GM19099 (cell line): ENCODE data around the gene CROCC2.

Experiments
- POLR2A ChIP-seq: IDR thresholded peaks from 3 replicates; pipeline ENCODE4 v1.6.1; 2011; ENCODE audit warnings: low read depth; ENCODE audit not compliant: insufficient read length; ENCODE audit errors: extremely low read depth

The CROCC2 gene

GRCh38 chr2:240998706-240998994 lies 92.5 kb downstream of the CROCC2 start:
- TF ChIP-seq POLR2A, result no peak

- no peak for TF ChIP-seq POLR2A
Measured at GRCh38 chr2:240998995-240999791, 93.1 kb downstream of the CROCC2 start.

GRCh38 chr2:240999873-241000541 lies 93.9 kb downstream of the CROCC2 start:
- no peak for TF ChIP-seq POLR2A

- no peak for TF ChIP-seq POLR2A
Measured at GRCh38 chr2:241000831-241001321, 94.7 kb downstream of the CROCC2 start.

GRCh38 chr2:241001413-241002274 lies 95.5 kb downstream of the CROCC2 start:
- no peak for TF ChIP-seq POLR2A

GRCh38 chr2:241002275-241003046 lies 96.3 kb downstream of the CROCC2 start:
- no peak for TF ChIP-seq POLR2A

- no peak for TF ChIP-seq POLR2A
Measured at GRCh38 chr2:241003047-241003360, 96.9 kb downstream of the CROCC2 start.

- no peak for TF ChIP-seq POLR2A
Measured at GRCh38 chr2:241003369-241003768, 97.2 kb downstream of the CROCC2 start.

- TF ChIP-seq POLR2A, result no peak
Measured at GRCh38 chr2:241003830-241004564, 97.9 kb downstream of the CROCC2 start.

- no peak for TF ChIP-seq POLR2A
Measured at GRCh38 chr2:241005569-241005968, 99.4 kb downstream of the CROCC2 start.

GRCh38 chr2:241006412-241006811 lies 100.3 kb downstream of the CROCC2 start:
- no peak for TF ChIP-seq POLR2A

GRCh38 chr2:241007111-241007510 lies 101.0 kb downstream of the CROCC2 start:
- no peak for TF ChIP-seq POLR2A

GRCh38 chr2:241007880-241008710 lies 102.0 kb downstream of the CROCC2 start:
- TF ChIP-seq POLR2A, result no peak

GRCh38 chr2:241008711-241009121 lies 102.6 kb downstream of the CROCC2 start:
- no peak for TF ChIP-seq POLR2A

GRCh38 chr2:241009191-241009590 lies 103.1 kb downstream of the CROCC2 start:
- TF ChIP-seq POLR2A, result no peak
